Testis (tissue), 2 donors: ENCODE results near the gene INHBB.

Experiments used
- CTCF ChIP-seq, 3 experiments: fragments of 450-650 bp in 2 of 3; fragments of 200-600 bp in 1 of 3; sonication (generic) in 1 of 3; IDR thresholded peaks; one replicate each; pipeline ENCODE4 v1.5.1; 2016 to 2019; ENCODE audit warnings: antibody characterized with exemption in 3 of 3, mild to moderate bottlenecking in 2 of 3, moderate library complexity in 1 of 3
- POLR2A ChIP-seq: fragments of 450-650 bp; IDR thresholded peaks from one replicate; pipeline ENCODE4 v1.6.1; 2017; ENCODE audit warnings: antibody characterized with exemption, mild to moderate bottlenecking, moderate library complexity

GRCh38 chr2:120376101-120376500, 30.2 kb downstream of the INHBB start:
- no peak for TF ChIP-seq POLR2A
- TF ChIP-seq CTCF (IDR thresholded peaks at IDR 0.05): no peak
